GM18511 (cell line): ENCODE data around the gene MCTP2.

ENCODE experiments used
- ATAC-seq: cut with Tn5 transposase; IDR thresholded peaks from one replicate; pipeline ENCODE4 v1.9.1; 2021; ENCODE audit warnings: mild to moderate bottlenecking, moderate library complexity; ENCODE audit not compliant: unreplicated experiment

MCTP2 gene, protein sequence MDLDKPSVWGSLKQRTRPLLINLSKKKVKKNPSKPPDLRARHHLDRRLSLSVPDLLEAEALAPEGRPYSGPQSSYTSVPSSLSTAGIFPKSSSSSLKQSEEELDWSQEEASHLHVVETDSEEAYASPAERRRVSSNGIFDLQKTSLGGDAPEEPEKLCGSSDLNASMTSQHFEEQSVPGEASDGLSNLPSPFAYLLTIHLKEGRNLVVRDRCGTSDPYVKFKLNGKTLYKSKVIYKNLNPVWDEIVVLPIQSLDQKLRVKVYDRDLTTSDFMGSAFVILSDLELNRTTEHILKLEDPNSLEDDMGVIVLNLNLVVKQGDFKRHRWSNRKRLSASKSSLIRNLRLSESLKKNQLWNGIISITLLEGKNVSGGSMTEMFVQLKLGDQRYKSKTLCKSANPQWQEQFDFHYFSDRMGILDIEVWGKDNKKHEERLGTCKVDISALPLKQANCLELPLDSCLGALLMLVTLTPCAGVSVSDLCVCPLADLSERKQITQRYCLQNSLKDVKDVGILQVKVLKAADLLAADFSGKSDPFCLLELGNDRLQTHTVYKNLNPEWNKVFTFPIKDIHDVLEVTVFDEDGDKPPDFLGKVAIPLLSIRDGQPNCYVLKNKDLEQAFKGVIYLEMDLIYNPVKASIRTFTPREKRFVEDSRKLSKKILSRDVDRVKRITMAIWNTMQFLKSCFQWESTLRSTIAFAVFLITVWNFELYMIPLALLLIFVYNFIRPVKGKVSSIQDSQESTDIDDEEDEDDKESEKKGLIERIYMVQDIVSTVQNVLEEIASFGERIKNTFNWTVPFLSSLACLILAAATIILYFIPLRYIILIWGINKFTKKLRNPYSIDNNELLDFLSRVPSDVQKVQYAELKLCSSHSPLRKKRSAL

GRCh38 chr15:94230883-94231722 lies at the start of gene MCTP2:
Gene MCTP2, plus strand, starts transcription at chr15:94231561. Its CDS starts 66,705 bp downstream, at chr15:94298266.
- ATAC-seq, result peak; percentile 76

DNA sequence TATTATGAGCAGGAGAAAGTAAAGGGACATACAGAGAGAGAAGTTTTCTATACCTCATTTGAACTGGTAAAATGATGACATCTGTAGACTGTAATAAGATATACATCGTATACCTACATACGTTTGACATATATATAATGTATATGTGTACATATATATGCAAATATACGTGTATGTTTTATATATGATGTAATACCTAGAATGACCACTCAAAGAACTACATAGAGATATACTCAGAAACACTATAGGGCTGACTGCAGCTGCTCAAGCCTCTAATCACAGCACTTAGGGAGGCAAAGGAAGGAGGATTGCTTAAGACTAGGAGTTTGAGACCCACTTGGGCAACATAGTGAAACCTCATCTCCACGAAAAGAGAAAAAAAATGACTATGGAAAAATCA lies 48.5 kb upstream of the MCTP2 start:
- no peak for ATAC-seq

DNA sequence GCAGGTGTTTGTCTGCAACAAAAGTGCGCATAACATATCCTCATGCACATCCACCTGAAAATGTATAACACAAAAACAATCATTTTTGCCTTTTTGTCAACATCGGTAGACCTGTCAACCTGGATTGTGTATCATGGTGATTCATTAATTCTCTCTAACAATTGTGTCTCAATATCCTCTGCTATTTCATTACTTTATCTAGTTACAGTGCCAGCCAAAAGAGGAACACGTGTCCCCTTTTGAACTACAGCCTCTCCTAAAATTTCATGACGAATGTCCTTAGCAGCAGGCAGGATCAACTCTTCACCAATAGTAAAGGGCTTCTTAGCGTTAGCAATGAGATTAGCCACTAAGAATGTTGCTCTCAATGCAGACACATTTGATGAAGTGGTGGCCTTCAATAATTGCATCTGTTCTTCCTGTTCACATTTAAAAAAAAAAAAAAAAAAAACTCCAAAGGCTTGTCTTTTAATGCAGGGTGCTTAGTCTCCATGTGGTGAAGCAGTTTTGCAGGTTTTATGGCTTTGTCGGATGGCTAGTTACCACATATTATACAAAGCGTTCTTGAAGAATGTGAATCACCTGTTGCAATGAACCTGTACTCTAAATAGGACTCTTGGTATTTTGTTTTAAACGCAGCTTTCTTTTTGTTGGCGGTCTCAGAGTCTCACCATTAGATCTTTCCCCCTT lies 45.7 kb upstream of the MCTP2 start:
- no peak for ATAC-seq

DNA sequence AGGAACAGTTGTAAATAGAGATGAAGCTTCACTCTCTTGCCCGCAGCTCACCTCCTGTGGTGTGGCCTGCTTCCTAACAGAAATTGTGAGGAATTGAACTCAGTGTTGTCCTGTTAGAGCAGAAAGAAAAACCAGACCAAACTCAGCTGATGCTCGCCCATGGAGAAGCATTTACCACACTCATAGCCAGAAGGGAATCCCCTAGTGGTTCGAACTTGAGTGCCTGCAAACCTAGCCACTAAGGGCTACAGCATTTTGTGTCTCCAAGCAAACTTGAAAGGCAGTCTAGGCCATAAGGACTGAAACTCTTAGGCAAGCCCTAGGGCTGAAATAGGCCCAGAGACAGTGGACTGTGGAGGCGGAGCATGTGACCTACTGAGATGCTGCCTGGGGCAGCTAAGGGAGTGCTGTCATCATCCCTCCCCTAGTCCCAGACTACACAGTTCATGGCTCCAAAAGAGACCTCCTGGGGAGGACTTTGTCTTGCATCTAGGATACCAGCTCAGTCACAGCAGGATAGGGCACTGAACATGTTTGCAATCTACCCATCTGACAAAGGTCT lies 44.5 kb upstream of the MCTP2 start:
- no peak for ATAC-seq

- ATAC-seq, result no peak
These were observed 37.5 kb upstream of the MCTP2 start for GRCh38 chr15:94193906-94194305.

- no peak for ATAC-seq
These were observed 34.8 kb upstream of the MCTP2 start for GRCh38 chr15:94196531-94196930.

GRCh38 chr15:94198633-94199032 lies 32.7 kb upstream of the MCTP2 start:
- ATAC-seq, result no peak

GRCh38 chr15:94199725-94200124 lies 31.6 kb upstream of the MCTP2 start:
- ATAC-seq, result no peak

DNA sequence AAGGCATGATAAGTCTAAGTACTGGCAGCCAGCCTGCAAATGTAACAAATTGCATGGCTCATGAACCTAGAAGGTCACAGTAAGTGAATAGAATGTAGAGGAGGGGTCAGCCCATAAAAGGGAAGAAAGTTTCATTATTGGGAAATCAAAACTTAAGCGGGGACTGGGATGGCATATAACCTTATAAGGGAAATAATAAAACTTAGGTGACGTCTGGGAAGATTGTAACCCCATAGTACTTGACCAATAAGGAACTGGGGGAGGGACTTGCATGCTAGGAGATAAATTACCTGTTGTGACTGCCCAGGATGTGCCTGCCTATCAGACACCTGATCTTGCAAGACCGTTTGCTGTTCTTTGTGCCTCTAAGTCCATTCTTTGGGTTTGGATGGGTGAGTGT lies 28.1 kb upstream of the MCTP2 start:
- no peak for ATAC-seq

DNA sequence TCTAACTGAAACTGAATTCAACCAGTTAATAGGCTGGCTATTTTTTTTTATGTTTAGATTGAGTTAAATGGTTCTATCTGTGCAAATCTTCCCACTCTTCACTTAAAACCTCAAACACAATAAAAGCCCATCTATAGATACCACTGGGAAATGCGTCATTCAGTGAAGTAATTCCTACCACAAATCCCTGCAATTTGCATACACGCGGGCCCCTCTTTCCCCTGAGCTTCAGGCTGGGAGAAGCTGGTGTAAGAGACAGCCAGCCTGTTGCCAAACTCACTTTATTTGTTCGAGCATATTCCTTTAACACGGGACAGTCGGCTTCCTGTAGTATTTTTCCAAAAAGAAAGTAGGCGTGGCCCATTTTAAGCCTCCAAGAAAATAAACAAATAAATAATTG lies 26.0 kb upstream of the MCTP2 start:
- no peak for ATAC-seq

- no peak for ATAC-seq
These were observed 24.7 kb upstream of the MCTP2 start for GRCh38 chr15:94206463-94207167.

GRCh38 chr15:94212291-94212690 lies 19.1 kb upstream of the MCTP2 start:
- no peak for ATAC-seq

GRCh38 chr15:94225616-94226015 lies 5.7 kb upstream of the MCTP2 start:
- no peak for ATAC-seq

DNA sequence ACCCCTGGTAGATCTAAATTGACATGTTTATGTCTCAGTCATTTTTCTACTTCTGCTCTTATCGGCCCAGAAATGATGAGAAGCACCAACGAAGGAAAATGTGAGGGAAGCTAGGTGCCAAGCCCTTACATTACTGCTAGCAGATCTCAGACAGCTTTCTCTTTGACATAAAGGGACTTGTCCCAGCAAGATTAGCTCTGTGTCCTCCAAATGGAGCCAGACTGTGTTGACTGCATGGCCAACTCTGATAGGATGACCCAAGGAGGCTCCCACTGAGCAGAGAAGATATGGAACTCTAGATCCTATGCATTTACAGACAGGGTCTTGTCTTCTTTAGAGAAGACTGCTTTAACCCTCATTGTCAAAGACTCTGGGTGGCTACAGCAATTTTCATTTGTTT lies 2.8 kb upstream of the MCTP2 start:
- no peak for ATAC-seq

GRCh38 chr15:94229591-94230369 lies 1.6 kb upstream of the MCTP2 start:
- ATAC-seq, result peak; percentile 70

DNA sequence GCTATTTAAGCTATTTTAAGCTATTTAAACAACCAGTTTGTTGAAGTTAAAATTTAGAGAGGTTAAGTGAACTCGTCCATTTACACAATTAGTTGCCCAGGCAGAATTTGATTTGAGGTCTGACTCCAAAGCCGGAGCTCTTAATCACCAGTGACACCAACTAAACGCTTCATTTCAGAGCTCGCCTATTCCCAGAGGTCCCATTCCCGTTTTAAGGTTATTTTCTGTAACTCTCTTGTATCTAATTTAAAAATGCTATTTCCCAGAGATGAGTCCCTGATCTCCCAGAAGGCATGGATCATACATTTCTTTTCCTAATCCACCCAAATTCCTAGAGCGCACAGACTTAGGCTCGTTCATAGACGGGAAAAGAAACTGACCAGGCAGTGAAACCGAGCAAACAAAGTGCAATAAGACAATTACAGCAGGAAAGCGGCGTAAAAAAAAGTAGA lies 904 bp upstream of the MCTP2 start:
- ATAC-seq, result no peak

GRCh38 chr15:94231723-94232468 lies 535 bp downstream of the MCTP2 start:
- ATAC-seq, result peak; percentile 18

DNA sequence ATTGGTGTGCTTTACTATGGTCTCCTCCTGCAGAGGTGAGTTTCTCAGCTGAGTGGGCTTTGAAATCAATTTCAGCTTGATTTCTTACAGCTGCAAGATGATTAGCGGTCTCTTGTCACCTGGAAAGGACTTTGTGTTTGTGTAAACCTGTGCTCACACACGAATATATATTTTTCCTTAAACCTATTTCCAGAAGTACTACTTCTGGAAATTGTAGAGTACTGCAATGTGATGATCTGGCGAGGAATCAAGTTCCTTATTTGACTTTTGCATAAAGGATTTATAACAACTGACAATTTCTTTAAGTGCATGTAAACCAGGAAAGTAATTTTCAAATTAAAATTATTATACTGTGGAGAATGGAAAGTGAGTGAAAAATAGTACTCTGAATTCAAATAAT lies 2.1 kb downstream of the MCTP2 start:
- no peak for ATAC-seq
